Measurements from ENCODE around the gene NKX6-2. TPM values are rescaled to one million over a fixed set of nuclear protein-coding genes. Genes with fewer than 3 reads are reported as not detected.
"Not testable (repeated sequence)": the region's sequence is repeated elsewhere in the genome, so short reads cannot be mapped to it uniquely, and the experiment has no call there.

Gene NKX6-2
- total and polyA plus RNA-seq, 11 donors, result 0.03 to 0.27 TPM; not detected in 9

DNA sequence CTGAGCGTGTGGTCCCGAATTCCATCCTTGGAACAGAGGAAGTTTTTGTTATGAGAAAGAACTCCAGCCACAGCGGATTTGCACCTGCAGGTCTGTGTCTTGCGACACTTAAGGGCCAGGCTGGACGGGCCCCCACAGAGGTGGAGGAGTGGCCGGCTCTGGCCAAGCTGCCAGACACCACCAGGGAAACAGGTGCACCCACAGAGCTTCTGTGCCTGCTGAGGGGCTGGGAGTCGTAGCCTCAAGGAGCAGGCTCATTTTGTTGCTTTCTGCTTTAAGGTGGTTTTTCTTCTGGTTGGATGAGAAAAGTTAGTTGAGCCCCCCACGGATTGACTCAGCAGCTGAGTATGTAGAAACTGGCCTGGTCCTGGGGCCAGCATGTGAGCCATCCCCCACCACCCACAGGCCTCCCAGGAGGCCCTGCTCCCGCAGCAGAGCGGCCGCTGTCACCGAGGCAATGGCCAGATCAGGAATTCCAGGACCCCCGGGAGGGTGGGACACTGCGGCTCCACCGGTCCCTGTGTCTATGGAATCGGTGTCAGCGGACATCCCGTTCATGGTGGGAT lies 41.9 kb downstream of the NKX6-2 start:
- WGBS, 4 donors, result 91 to 96% (median 92%) methylated on average over 13 to 18 of the region's 18 CpGs
- Histone ChIP-seq H3K27me3 (no peaks in the 10 kb centered on the region), H3K36me3 (peaks cover 0 to 28% (median 0%) of the 10 kb centered on the region in 9 donors), H3K4me3 (no peak overlapping the region), H3K4me1 (peaks cover 0 to 1% (median 0%) of the 10 kb centered on the region in 12 donors), H3K9me3 (no peaks in the 10 kb centered on the region), H3K27ac (no peak overlapping the region)
- ATAC-seq (no peak), DNase-seq (no peak)
- TF ChIP-seq POLR2A (IDR thresholded peaks at IDR 0.05), result no peak
- TF ChIP-seq, protein P1, sequence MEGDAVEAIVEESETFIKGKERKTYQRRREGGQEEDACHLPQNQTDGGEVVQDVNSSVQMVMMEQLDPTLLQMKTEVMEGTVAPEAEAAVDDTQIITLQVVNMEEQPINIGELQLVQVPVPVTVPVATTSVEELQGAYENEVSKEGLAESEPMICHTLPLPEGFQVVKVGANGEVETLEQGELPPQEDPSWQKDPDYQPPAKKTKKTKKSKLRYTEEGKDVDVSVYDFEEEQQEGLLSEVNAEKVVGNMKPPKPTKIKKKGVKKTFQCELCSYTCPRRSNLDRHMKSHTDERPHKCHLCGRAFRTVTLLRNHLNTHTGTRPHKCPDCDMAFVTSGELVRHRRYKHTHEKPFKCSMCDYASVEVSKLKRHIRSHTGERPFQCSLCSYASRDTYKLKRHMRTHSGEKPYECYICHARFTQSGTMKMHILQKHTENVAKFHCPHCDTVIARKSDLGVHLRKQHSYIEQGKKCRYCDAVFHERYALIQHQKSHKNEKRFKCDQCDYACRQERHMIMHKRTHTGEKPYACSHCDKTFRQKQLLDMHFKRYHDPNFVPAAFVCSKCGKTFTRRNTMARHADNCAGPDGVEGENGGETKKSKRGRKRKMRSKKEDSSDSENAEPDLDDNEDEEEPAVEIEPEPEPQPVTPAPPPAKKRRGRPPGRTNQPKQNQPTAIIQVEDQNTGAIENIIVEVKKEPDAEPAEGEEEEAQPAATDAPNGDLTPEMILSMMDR (IDR thresholded peaks at IDR 0.05), result no peak
- intact Hi-C loops (cut with DNase I), result no loop called here

DNA sequence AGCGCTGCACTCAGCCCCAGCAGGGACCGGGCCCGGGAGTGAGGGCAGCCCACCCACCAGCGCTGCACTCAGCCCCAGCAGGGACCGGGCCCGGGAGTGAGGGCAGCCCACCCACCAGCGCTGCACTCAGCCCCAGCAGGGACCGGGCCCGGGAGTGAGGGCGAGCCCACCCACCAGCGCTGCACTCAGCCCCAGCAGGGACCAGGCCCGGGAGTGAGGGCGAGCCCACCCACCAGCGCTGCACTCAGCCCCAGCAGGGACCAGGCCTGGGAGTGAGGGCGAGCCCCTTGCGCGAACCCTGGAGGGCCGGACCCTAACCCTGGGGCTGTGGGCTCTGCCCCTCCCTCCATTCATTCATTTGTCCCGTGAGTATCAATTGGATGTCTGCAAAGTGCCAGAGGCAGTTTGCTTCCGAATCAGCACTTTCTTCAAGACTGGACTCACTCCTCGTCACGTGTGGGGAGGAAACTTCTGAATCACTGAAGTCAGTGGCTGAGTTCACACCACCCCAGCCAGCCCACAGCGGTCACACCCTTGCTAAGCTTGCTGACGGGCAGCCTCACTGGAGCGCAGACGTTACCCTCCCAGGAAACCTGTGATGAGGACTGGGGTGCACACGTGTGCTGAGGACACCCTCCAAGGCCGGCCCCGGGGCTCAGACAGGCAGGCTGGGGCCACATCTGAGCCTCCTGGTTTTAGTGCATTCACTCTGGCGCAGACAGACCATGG lies 42.6 kb downstream of the NKX6-2 start:
- intact Hi-C loops (cut with DNase I); H3K27me3 ChIP-seq; H3K9me3 ChIP-seq; H3K4me1 ChIP-seq; DNase-seq; ATAC-seq; H3K27ac ChIP-seq; H3K4me3 ChIP-seq: not testable (repeated sequence)
- peaks cover 0 to 31% (median 0%) of the 10 kb centered on the region in 9 donors for H3K36me3 ChIP-seq
- WGBS, 4 donors, result 79 to 85% (median 83%) methylated on average over 22 to 30 of the region's 30 CpGs

- intact Hi-C loops (cut with DNase I), result no loop called here
- ATAC-seq (no peak), DNase-seq (no peak)
- Histone ChIP-seq H3K4me1 (peaks cover 0 to 11% (median 5%) of the 10 kb centered on the region in 12 donors), H3K4me3 (no peak overlapping the region), H3K9me3 (no peaks in the 10 kb centered on the region), H3K27ac (no peak overlapping the region), H3K36me3 (peaks cover 0 to 31% (median 0%) of the 10 kb centered on the region in 9 donors), H3K27me3 (no peaks in the 10 kb centered on the region)
- TF ChIP-seq POLR2A (IDR thresholded peaks at IDR 0.05), result no peak
- TF ChIP-seq, protein P1 (IDR thresholded peaks at IDR 0.05), result no peak
- 90 to 94% (median 90%) methylated on average over 11 to 12 of the region's 12 CpGs for WGBS, 4 donors
These were observed 43.1 kb downstream of the NKX6-2 start for GRCh38 chr10:132742837-132743194.

GRCh38 chr10:132742167-132742836 lies 43.6 kb downstream of the NKX6-2 start:
- H3K9me3 ChIP-seq, result no peaks in the 10 kb centered on the region
- peaks cover 0 to 11% (median 6%) of the 10 kb centered on the region in 12 donors for H3K4me1 ChIP-seq
- no peak for DNase-seq
- no peak for ATAC-seq
- 91 to 96% (median 94%) methylated on average over 24 to 27 of the region's 27 CpGs for WGBS, 4 donors
- H3K27me3 ChIP-seq, result no peaks in the 10 kb centered on the region
- no peak overlapping the region for H3K4me3 ChIP-seq
- TF ChIP-seq POLR2A (IDR thresholded peaks at IDR 0.05), result no peak
- TF ChIP-seq, protein P1 (IDR thresholded peaks at IDR 0.05), result no peak
- intact Hi-C loops (cut with DNase I), result no loop called here
- peaks cover 0 to 31% (median 0%) of the 10 kb centered on the region in 9 donors for H3K36me3 ChIP-seq
- no peak overlapping the region for H3K27ac ChIP-seq
